Uterus (tissue), 2 donors: ENCODE results near the gene SIK2.

Experiments used
- POLR2A ChIP-seq, 2 donors: fragments of 450-650 bp; IDR thresholded peaks; one replicate each; pipeline ENCODE4 v1.6.1; 2016; ENCODE audit warnings: antibody characterized with exemption in 2 of 2, mild to moderate bottlenecking in 1 of 2, moderate library complexity in 1 of 2
- TF ChIP-seq, protein P1 (sequence below), 4 experiments: fragments of 200-600 bp in 2 of 4; fragments of 450-650 bp in 2 of 4; sonication (generic) in 2 of 4; IDR thresholded peaks; one replicate each; pipeline ENCODE4 v1.5.1; 2016 to 2019; ENCODE audit warnings: antibody characterized with exemption in 4 of 4, mild to moderate bottlenecking in 2 of 4, moderate library complexity in 1 of 4

- no peak for TF ChIP-seq POLR2A (IDR thresholded peaks at IDR 0.05)
- TF ChIP-seq, protein P1, sequence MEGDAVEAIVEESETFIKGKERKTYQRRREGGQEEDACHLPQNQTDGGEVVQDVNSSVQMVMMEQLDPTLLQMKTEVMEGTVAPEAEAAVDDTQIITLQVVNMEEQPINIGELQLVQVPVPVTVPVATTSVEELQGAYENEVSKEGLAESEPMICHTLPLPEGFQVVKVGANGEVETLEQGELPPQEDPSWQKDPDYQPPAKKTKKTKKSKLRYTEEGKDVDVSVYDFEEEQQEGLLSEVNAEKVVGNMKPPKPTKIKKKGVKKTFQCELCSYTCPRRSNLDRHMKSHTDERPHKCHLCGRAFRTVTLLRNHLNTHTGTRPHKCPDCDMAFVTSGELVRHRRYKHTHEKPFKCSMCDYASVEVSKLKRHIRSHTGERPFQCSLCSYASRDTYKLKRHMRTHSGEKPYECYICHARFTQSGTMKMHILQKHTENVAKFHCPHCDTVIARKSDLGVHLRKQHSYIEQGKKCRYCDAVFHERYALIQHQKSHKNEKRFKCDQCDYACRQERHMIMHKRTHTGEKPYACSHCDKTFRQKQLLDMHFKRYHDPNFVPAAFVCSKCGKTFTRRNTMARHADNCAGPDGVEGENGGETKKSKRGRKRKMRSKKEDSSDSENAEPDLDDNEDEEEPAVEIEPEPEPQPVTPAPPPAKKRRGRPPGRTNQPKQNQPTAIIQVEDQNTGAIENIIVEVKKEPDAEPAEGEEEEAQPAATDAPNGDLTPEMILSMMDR (IDR thresholded peaks at IDR 0.05), result no peak
Observed at GRCh38 chr11:111569476-111569875, 32.8 kb upstream of the SIK2 start.
